ENCODE results near the gene NINJ2.
"Not testable (repeated sequence)": the region's sequence is repeated elsewhere in the genome, so short reads cannot be mapped to it uniquely, and the experiment has no call there.

NINJ2 gene

GRCh38 chr12:639988-640387, 23.3 kb downstream of the NINJ2 start:
- no peak for DNase-seq

- DNase-seq, result peak; percentile 56
Measured at GRCh38 chr12:639566-639965, 23.7 kb downstream of the NINJ2 start.

- no peak for DNase-seq
Measured at GRCh38 chr12:638953-639557, 24.2 kb downstream of the NINJ2 start.

GRCh38 chr12:636632-637031, 26.6 kb downstream of the NINJ2 start:
- DNase-seq, result no peak

GRCh38 chr12:633731-634130, 29.5 kb downstream of the NINJ2 start:
- no peak for DNase-seq

GRCh38 chr12:632102-632696, 31.0 kb downstream of the NINJ2 start:
- DNase-seq, result no peak

- peak; percentile 86 for DNase-seq
Measured at GRCh38 chr12:630656-631632, 32.3 kb downstream of the NINJ2 start.

- not testable (repeated sequence) for DNase-seq
Measured at GRCh38 chr12:628742-629078, 34.5 kb downstream of the NINJ2 start.

- DNase-seq, result no peak
Measured at GRCh38 chr12:627863-628741, 35.1 kb downstream of the NINJ2 start.

- DNase-seq, result no peak
Measured at GRCh38 chr12:627285-627684, 36.0 kb downstream of the NINJ2 start.

- DNase-seq, result no peak
Measured at GRCh38 chr12:625998-626397, 37.2 kb downstream of the NINJ2 start.

- DNase-seq, result no peak
Measured at GRCh38 chr12:623865-624372, 39.3 kb downstream of the NINJ2 start.

GRCh38 chr12:623172-623864, 39.9 kb downstream of the NINJ2 start:
- DNase-seq, result no peak

GRCh38 chr12:622416-622815, 40.8 kb downstream of the NINJ2 start:
- peak; percentile 67 for DNase-seq

- DNase-seq, result no peak
Measured at GRCh38 chr12:619346-619745, 43.9 kb downstream of the NINJ2 start.

- no peak for DNase-seq
Measured at GRCh38 chr12:618605-619004, 44.6 kb downstream of the NINJ2 start.

- no peak for DNase-seq
Measured at GRCh38 chr12:617304-617915, 45.8 kb downstream of the NINJ2 start.

GRCh38 chr12:615620-616019, 47.6 kb downstream of the NINJ2 start:
- DNase-seq, result no peak

- DNase-seq, result peak; percentile 40
Measured at GRCh38 chr12:614411-614970, 48.8 kb downstream of the NINJ2 start.

GRCh38 chr12:613996-614395, 49.2 kb downstream of the NINJ2 start:
- DNase-seq, result no peak

- DNase-seq, result no peak
Measured at GRCh38 chr12:612886-613285, 50.4 kb downstream of the NINJ2 start.
